Ureter (tissue), 1 donor: ENCODE measurements around the gene CACNA1C. TPM values are rescaled to one million over a fixed set of nuclear protein-coding genes. Genes with fewer than 3 reads are reported as not detected.

Source experiments
- DNase-seq: peaks from one replicate; pipeline ENCODE4 v3.0.0-alpha.2; 2020; ENCODE audit warnings: low spot score
- total RNA-seq: library from RNA; stranded (reverse); gene quantifications from one replicate; pipeline ENCODE4 v1.2.4, GENCODE V29; 2023
- donor health status: DM: yes; HTN: yes; CAD: no.

CACNA1C gene
- total RNA-seq, 1 donor from 2014 or later, result 30.1 TPM

DNA sequence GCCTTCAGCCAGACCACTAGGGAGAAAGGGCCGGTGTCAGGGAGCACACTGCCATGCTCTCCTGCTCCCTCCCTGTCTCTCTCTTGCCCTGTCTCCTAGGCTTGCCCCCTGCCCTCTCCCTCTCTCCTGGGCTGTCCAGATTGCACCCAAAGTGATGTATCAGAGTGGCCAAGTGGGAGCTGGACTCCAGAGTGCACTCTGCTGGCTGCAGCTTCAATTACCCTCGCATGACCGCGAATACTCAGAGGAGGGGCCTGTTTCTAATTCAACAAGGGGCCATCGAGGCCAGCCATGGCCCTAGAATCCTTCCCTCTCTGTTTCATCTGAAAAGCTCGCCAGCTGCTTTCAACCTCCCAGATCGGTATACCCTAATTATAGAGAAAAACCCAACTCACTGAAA lies 535.6 kb downstream of the CACNA1C start:
- DNase-seq, result no peak

DNA sequence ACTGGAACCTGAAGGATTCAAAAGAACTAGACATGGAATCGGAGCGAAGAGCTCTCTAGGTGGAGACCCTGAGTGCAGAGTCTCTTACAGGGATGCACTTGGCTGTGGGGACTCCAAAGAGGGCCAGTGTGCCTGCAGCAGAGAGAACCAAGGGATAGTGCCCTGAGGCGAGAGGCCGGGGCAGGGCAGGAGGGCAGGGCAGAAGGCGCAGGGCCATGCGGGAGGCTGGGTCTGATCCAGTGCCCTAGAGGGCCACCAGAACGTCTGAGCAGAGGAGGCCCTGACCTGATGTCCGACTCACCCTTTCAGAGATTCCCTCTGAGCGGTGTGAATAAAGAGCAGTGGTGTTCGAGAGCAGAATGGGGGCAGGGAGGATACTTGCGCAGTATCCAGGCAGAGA lies 536.6 kb downstream of the CACNA1C start:
- no peak for DNase-seq

DNA sequence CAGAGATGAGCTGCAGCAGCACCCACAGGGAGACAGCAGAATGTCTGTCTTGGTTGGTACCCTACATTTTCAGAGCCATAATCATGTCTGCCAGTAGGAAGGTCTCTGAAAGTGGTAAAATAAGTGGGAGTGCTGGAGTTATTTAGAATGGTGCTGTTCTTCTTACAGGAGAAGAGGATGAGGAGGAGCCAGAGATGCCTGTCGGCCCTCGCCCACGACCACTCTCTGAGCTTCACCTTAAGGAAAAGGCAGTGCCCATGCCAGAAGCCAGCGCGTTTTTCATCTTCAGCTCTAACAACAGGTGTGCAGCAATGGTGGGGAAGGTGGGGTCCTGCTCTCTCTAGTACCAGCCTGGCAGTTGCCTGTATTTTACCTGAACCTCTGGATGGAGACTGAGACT lies 540.3 kb downstream of the CACNA1C start:
- no peak for DNase-seq

DNA sequence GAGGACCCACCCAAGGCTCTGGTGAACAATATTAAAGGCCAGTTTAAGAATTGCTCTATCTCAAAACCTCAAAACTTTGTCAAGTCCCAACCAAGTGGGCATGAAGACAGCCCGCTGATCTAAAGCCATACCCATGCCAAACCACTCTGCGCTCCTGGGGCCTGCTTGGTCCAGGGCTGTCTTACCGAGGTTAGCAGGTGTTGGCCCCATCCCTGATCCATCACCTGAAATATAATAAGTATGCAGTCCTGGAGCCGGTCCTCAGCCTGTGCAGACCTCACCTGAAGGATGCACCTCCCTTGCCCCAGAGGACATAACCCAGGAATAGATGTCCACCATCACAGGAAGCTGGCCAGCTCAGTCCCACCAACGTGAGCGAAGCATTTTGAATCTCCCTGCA lies 543.7 kb downstream of the CACNA1C start:
- no peak for DNase-seq

DNA sequence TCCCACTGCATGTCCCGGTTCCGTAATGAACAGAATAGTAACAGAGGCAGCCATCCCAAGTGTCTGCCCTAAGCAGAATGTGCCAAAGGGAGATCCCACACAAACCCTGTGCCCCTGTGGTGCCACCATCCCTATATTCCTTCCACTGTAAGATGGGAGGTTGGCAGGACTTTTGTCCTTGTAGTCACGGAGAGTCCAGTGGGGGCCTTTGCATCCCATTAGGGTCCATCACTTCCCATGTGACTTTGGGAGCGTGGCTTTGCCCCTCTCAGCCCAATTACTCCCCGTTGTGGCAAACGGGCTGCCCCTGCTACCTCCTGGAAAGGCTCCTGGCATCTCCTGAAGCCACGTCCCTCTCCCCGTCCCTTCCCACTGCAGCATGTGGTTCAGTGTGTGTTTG lies 552.5 kb downstream of the CACNA1C start:
- DNase-seq, result no peak

DNA sequence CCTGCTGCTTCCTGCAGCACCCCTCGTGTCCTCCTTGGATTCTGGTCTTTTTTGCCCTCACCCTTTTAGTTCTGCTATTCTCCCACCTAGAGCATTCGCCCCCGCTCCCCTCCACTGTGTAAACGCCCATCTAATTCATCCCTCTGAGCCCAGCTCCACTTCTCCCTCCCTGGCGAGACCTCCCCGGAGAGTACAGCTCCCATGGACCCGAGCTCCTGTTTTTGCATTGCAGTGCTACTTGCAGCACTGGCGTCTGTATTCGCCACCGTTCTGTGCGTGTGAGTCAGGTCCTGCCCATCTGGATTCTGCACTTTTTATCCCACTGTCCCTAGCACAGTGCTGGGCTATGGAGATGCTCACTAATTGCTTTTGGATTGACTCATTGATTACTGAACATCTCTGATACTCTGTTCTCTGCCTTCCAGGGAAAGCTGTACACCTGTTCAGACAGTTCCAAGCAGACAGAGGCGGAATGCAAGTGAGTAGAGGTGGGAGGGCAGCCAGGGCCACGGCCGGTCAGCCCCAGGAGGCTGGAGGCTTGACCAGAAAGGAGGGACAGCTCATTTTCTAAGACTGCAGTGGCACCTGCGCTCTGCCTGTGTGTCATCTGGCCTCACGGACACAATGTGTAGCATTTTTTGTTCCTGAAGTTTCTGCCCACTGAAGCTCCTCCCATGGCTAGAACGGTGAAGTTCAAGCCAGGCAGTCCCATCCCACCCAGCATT lies 553.6 kb downstream of the CACNA1C start:
- no peak for DNase-seq

DNA sequence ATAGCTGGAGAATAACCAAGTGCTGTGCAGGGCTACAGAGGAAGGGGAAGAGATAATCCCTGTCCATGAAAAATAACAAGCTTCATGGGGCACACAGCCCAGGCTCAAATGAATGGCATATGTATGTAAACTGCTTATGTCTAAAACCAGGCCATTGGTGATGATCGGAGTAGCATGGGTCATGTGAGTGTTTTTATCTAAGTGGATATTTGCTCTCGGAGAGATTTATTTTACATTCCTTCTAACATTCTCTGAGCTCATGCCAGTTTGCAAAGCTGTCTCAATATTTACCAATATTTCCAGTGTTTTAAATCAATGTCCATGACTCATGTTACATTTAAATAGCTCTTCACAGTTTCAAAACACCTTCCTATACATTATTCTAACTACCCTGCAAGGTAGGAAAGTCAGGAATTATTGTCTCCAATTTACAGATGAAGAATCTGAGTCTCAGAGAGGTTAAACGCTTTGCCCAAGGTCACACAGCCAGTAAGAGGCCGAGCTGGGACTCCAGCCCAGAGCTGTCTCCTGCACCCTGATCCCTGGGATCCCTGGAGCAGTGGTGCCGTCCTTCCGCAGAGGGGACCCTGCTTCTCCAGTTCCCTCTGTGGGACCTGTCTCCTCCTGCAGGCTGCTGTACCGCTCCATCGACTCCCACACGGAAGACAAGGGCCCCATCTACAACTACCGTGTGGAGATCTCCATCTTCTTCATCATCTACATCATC lies 555.3 kb downstream of the CACNA1C start:
- no peak for DNase-seq

DNA sequence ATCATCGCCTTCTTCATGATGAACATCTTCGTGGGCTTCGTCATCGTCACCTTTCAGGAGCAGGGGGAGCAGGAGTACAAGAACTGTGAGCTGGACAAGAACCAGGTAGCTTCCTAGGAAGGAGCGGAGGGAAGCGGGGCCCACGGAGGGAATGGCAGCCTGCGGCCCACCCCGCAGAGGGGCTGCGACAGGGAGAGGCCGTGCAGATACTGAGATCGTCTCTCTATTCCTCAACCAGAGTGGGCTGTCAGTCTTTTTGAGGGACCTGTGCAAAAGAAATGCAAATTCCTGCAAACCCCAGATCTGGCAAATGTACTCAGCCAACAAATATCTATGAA lies 555.8 kb downstream of the CACNA1C start:
- no peak for DNase-seq

DNA sequence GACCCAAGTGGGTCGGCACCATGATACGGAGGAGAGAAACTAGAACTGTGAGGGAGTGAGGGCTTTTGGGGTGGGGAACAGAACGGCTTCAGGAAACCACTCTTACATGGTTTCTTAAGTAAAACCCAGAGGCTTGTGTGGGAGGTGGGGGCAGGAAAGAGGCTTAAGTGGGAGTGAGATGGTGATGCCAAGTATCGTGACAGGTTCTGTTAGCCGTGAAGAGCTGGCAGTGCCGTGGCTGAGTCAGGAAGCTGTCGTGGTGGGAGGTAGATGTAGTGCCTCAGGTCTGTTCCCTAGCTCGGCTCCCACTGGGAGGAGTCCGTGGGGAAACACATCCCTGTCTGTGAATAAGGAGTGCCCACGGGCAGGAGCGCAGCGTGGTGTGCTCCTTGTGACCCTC lies 556.2 kb downstream of the CACNA1C start:
- no peak for DNase-seq

DNA sequence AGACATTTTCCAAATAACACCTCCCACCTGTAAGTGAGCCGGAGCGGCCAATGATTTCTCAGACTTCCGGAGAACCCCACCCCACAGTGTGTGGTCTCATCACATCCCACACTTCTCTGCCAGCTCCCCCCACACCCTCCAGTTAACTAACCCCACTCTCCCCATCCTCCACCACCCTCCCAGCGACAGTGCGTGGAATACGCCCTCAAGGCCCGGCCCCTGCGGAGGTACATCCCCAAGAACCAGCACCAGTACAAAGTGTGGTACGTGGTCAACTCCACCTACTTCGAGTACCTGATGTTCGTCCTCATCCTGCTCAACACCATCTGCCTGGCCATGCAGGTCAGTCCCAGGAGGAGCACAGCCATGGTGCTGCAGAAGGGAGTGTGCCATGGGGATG lies 557.6 kb downstream of the CACNA1C start:
- DNase-seq, result no peak

DNA sequence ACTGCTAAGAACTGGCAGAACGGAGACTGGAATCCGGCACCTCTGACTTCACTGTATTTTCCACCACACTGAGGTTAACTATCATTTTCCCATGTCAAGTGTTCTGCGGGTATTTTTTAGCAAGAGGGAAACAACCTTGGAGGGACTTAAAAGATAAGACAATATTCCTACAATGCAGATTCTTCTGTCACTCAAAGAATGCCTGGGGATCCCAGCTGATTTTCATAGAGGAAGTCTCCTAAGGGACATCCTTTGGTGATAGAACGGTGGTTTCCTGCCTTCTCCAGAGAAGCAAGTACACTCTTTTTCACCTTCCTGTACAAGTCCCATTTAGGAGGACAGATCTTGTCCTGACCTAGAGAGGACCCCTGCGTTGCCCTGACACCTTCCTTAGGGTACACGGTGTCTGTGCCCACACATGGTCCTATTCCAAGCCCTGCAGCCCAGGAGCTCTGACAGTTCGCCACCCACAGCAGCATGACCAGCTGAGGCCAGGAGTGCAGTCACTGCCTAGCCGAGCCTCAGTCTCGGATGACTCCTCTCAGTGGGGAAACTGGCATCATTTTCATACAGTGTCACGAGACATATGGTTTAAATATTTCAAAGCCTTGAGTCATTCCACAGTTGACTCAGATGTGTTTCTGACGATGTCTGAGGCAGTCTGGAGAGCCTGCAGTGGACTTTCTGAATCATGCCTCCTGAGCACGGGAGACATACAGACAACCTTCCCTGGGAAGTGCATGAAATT lies 560.7 kb downstream of the CACNA1C start:
- DNase-seq, result no peak

DNA sequence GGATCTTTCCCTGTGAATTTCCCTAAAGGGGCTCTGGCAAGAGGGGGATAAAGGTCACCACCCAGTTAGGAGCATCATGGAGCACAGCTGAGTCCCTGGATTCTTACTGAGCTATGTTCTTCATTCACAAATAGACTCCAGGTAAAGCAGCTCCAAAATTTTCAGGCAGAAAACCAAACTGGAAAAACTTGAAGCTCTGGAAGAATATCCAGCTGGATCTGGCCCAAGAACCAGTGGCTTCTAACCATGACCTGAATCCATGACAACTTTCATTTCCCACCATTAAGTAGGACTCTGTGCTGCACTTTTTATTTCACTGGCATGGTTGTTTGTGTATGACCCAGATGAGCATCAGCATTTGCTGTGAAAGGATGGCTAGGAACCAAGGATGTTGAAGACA lies 561.6 kb downstream of the CACNA1C start:
- DNase-seq, result no peak

DNA sequence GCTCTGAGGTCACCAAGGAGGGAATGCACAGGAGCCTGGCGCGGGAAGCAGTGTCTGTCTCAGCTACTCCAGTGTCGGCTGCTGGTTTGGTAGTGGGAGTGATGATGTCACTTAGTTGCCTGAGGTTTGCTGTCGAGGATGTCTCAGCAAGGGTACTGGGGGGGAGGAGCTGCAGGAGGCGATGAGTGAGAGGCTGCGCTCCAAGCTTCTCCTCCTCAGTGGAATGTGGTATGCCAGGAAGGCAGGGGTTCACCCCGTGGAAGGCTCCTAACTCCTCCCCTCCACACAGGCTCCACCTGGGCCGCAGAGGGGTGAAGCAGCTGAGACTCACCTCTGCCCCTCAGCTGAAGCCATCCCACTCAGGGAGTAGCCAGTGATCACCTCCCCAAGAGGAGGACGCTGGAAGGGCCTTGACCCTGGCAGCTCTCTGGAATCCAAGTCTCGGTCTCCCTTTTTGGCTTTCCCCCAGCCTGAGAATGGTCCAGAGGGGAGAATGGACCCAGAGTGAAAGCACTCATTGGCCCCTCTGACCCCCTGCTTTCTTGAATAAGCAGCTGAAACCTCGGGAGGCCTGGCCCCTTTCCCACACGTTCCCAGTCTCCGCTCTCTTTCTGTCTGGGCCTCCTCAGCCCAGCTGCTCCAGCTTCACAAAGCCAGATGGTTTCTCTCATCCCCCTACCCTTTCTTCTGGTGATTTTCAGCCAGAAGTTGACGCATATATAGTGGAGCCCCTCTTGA lies 563.0 kb downstream of the CACNA1C start:
- no peak for DNase-seq

DNA sequence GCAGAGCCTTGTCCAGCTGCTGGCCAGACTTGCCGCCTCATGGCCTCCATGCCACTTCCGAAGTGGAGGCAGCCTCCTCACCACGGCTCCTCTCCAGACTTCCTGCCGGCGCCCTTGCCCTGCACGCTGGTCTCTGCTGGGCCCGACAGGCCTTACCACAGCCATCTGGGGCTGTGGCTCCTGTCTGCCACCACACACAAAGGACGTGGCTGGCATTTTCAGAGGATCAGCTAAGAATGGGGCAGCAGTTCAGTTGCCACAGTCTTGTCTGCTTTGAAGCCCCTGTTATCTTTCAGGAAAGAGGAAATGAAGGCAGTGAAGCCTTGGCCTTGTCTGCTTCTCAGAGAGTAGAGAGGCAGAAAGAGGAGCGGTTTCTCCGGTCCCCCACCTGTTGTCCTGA lies 564.0 kb downstream of the CACNA1C start:
- no peak for DNase-seq

DNA sequence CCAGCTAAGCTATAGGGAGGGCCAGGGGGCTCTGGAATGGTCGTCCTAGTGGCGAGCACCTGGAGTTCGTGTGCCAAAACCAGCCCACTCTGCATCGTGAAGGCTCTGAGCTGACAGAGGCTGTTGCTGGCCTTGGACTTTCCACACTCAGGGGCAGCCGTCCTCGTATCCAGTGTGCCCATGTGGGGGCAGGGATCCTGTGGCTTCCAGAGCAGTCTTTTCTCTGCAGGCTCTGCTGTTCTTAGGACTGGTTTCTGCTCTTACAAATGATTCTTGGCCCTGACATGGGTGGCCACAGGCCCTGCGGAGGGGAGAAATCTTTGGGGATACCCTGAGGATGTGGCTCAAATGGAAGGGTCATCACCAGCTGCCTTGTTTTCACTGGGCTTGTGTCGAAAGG lies 564.6 kb downstream of the CACNA1C start:
- DNase-seq, result no peak

DNA sequence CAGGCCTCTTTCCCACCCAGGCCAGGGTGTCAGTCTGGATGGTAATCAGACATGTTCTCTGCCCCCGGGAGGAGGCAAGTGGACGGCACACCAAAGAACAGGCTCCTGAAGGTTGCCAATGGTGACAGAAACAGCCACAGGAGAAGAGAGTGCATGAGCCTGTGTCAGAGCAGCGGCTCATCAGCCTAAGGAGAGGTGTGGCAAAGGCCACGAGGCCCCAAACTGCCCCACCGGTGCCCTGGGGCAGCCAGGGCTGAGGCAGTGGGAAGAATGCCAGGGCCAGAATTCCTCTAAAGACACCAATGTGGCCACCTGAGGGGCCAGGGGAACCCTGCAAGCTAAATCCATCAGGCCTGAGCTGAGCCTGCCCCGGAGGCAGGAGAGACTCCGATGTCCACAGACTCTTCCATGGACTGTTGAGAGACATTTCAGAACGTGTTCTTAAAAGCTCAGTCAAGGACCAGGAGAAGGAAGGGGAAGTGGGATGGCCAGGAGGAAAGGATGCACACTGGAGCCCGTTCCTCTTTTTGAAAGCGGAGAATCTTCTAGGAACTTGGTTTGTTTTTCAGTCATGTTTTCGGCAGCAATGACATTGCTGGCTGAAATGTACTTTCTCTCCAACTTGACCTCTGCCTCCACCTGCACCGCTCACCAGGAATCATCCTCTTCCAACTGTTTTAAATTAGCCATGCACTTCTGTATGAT lies 565.7 kb downstream of the CACNA1C start:
- DNase-seq, result no peak

DNA sequence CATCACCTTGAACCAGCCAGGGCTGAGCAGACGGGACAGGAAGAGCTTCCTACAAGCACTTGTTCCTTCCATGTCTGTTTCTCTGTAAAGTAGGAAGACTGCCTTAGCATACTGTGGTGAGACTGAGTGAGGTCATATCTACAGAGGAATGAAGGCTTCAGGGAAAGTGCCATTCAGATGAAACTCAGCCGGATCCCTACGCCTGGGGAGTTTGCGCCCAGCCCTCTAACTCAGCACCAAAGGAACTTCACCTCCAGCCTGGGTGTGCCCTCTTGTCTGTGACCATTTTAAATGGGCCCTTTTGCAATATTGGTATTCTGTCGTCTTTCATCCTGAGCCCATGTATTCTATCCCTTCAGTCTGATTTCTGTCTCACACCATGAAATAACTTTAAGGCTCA lies 566.3 kb downstream of the CACNA1C start:
- DNase-seq, result no peak

DNA sequence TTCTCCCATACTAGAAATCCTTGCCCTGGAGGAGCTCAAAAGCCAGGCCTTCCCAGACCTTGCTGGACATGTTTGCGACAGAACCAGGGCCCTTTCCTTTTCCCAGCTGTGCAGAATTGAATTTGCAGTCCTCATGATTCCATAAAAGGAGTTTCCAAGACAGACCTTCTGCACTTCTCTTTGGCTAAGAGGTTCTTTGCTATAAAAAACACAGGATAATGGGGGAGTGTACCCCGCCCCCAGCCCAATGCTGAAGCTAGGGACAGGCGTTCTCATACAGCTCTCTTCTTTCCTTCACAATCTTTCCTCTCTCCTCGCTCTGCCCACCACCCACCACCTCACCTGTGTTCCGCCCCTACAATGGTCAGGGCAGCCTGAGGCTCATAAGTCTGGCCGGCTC lies 569.7 kb downstream of the CACNA1C start:
- no peak for DNase-seq

DNA sequence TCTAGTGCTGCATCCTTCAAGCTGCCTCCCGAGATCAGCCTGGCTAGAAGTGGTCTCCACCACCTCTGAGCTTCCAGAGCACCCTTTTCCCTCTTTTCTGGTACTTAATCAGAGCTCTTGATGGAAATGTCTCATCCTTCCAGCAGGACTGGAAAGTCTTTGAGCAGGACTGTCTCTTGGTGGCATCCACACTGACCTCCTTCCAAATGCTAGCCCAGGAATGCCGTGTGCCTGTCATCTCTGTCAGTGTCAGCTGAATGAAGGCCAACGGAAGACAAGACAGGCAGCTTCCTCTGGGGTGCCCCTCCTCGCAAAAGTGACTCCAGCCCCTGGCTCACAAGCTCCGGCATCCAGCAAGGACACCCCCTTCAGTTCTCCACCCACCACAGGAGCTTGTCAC lies 570.7 kb downstream of the CACNA1C start:
- DNase-seq, result no peak

DNA sequence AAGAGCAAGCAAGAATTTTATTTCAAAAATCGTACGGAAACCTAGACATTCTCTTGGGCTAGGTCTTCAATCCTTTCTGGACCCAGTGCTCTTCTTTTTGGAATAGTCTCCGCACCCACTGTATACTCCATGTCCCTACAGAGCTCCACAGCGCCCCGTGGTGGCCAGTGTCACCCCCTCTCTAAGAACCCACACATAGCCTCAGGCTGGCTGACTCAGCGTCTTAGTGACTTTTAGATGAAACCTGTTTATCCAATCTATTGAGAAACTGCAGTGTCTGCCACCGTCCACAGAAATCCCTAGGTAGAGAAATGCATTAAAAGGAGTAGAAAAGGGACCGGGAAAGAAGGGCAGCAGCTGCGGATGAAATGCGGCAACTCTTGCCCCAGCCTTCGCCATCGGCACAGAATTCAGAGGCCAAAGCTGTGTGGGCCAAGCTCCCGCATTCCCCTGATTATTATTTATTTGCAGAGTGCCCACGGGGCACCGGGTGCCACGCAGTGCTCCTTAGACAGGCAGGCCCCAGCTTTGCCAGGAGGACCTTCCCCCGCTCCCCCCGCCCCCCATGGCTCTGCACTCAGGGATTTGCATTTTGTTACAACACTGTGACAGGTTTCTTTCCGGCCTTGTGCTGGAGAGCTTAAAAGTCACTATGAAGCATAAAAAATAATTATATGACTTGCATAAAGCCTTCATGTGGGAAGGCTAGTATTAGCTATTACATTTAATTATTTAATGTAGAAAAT lies 571.9 kb downstream of the CACNA1C start:
- DNase-seq, result peak; percentile 65

DNA sequence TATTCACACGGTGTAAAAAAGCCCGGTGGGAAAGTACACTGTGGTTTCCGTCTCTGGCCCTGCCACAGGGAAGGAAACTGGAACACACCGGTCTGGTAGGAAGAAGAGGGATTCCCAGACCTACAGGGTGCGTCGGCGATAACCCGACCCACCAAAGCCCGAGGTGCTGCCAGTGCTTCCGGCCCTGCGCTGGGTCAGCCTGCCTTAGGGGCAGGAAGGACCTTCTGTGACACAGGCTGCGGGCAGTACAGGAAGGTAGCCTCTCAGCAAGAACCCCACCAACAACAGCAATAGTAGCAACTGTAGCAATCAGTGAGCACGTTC lies 572.5 kb downstream of the CACNA1C start:
- no peak for DNase-seq
